Measurements from ENCODE around the gene TMEM179.
A peak's percentile ranks its signal among the peaks of the same experiment; 100 is the strongest.

The TMEM179 gene

GRCh38 chr14:104609666-104610065 is 5.1 kb upstream of the TMEM179 start:
- no peak overlapping the region for H3K27ac ChIP-seq
- peaks cover 0 to 2% (median 0%) of the 10 kb centered on the region in 4 donors for H3K4me1 ChIP-seq
- H3K4me3 ChIP-seq, result no peak overlapping the region
- H3K36me3 ChIP-seq, result no peaks in the 10 kb centered on the region
- peaks cover 0 to 43% of the 10 kb centered on the region in 2 donors for H3K27me3 ChIP-seq
- intact Hi-C loops (cut with DNase I; ENCODE audit: low total_unique reads), result no loop called here
- DNase-seq, result peak; percentile 2 to 15
- H3K9me3 ChIP-seq, result no peaks in the 10 kb centered on the region
- TF ChIP-seq, protein P1, sequence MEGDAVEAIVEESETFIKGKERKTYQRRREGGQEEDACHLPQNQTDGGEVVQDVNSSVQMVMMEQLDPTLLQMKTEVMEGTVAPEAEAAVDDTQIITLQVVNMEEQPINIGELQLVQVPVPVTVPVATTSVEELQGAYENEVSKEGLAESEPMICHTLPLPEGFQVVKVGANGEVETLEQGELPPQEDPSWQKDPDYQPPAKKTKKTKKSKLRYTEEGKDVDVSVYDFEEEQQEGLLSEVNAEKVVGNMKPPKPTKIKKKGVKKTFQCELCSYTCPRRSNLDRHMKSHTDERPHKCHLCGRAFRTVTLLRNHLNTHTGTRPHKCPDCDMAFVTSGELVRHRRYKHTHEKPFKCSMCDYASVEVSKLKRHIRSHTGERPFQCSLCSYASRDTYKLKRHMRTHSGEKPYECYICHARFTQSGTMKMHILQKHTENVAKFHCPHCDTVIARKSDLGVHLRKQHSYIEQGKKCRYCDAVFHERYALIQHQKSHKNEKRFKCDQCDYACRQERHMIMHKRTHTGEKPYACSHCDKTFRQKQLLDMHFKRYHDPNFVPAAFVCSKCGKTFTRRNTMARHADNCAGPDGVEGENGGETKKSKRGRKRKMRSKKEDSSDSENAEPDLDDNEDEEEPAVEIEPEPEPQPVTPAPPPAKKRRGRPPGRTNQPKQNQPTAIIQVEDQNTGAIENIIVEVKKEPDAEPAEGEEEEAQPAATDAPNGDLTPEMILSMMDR (IDR thresholded peaks at IDR 0.05), result no peak

- H3K4me3 ChIP-seq, result no peak overlapping the region
- TF ChIP-seq, protein P1 (IDR thresholded peaks at IDR 0.05), result no peak
- DNase-seq, result peak; percentile 10 to 60
- H3K27me3 ChIP-seq, result peaks cover 0 to 76% of the 10 kb centered on the region in 2 donors
- H3K9me3 ChIP-seq, result no peaks in the 10 kb centered on the region
- no peaks in the 10 kb centered on the region for H3K36me3 ChIP-seq
- H3K4me1 ChIP-seq, result peaks cover 0 to 15% (median 5%) of the 10 kb centered on the region in 4 donors
- intact Hi-C loops (cut with DNase I; ENCODE audit: low total_unique reads), result no loop called here
- no peak overlapping the region for H3K27ac ChIP-seq
Measured at GRCh38 chr14:104603711-104604401, 716 bp downstream of the TMEM179 start.

DNA sequence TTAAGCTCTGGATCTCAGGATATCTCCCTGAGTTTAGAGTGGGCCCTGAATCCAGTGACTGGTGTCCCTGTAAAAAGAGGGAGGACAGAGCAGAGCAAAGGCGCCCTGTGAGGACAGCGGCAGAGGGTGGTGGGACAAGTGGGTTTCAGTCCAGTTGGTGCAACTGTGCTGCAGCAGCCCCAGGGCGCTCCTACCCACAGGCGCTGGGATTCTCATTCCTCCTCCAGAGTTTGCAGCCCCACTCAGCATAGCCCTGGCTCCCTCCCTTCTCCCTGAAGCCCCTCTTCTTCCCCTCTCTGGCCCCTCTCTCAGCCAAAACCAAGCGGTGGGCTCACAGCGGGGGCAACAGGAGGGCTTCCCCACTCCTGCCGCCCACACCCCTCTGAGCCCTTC is 1.6 kb downstream of the TMEM179 start:
- no peak overlapping the region for H3K27ac ChIP-seq
- H3K27me3 ChIP-seq, result peaks cover 0 to 83% of the 10 kb centered on the region in 2 donors
- H3K4me1 ChIP-seq, result peaks cover 0 to 15% (median 5%) of the 10 kb centered on the region in 4 donors
- intact Hi-C loops (cut with DNase I; ENCODE audit: low total_unique reads), result no loop called here
- no peaks in the 10 kb centered on the region for H3K36me3 ChIP-seq
- TF ChIP-seq, protein P1 (IDR thresholded peaks at IDR 0.05), result no peak
- H3K9me3 ChIP-seq, result no peaks in the 10 kb centered on the region
- no peak overlapping the region for H3K4me3 ChIP-seq
- peak in 1 of 2 donors; percentile 28 for DNase-seq

GRCh38 chr14:104602315-104602932 is 2.1 kb downstream of the TMEM179 start:
- Histone ChIP-seq H3K27ac (no peak overlapping the region), H3K4me3 (no peak overlapping the region), H3K27me3 (peaks cover 0 to 88% of the 10 kb centered on the region in 2 donors), H3K4me1 (peaks cover 0 to 15% (median 5%) of the 10 kb centered on the region in 4 donors), H3K36me3 (no peaks in the 10 kb centered on the region), H3K9me3 (no peaks in the 10 kb centered on the region)
- TF ChIP-seq, protein P1 (IDR thresholded peaks at IDR 0.05), result no peak
- DNase-seq, result peak; percentile 4 to 37
- intact Hi-C loops (cut with DNase I; ENCODE audit: low total_unique reads), result no loop called here

DNA sequence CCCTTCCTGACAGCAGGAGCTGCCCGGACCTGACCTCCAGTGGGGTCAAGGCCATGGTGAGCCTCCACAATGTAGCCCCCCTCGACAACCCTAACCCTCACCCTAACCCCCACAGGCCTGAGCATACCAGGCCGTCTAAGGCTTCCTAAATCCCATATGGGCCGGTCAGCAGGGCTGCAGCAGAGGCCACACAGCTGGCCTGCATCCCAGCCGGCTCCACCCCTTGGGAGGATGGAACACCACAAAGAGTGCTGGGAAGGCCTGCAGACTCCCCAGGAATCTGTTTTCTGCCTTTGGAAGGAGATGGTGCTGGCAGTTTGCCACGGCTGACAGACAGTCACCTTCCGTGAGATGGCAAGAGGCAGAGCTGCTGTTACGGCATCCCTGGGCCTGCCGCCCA is 2.8 kb downstream of the TMEM179 start:
- Histone ChIP-seq H3K27ac (no peak overlapping the region), H3K36me3 (no peaks in the 10 kb centered on the region), H3K4me3 (no peak overlapping the region), H3K4me1 (peaks cover 0 to 15% (median 5%) of the 10 kb centered on the region in 4 donors), H3K27me3 (peaks cover 0 to 94% of the 10 kb centered on the region in 2 donors), H3K9me3 (no peaks in the 10 kb centered on the region)
- intact Hi-C loops (cut with DNase I; ENCODE audit: low total_unique reads), result no loop called here
- DNase-seq, result peak in 1 of 2 donors; percentile 47
- TF ChIP-seq, protein P1 (IDR thresholded peaks at IDR 0.05), result no peak
